SU-DHL-6 (cell line): Measurements from ENCODE around the gene CREBBP.

ENCODE experiments used
- H2AFZ ChIP-seq: fragments of 200-600 bp; sonication (generic); 2 replicates; pipeline ENCODE4 v1.6.1; 2014; ENCODE audit warnings: low read depth, mild to moderate bottlenecking, moderate library complexity, mixed read lengths, antibody characterized with exemption, low read length; ENCODE audit not compliant: severe bottlenecking
- H3F3A ChIP-seq: fragments of 200-600 bp; shearing (Covaris generic); 2 replicates; pipeline ENCODE4 v1.6.0; 2016; ENCODE audit warnings: antibody characterized with exemption, mild to moderate bottlenecking; ENCODE audit not compliant: insufficient read depth
- H3K27ac ChIP-seq: fragments of 200-600 bp; sonication (generic); 2 replicates; pipeline ENCODE4 v1.5.1; 2016; ENCODE audit warnings: low read depth, mild to moderate bottlenecking, low read length, moderate library complexity, mixed read lengths
- H3K27me3 ChIP-seq: fragments of 200-600 bp; sonication (generic), shearing (Covaris generic); 2 replicates; pipeline ENCODE4 v1.6.0; 2014; ENCODE audit warnings: mild to moderate bottlenecking, low read length
- H3K36me3 ChIP-seq: fragments of 200-600 bp; sonication (generic); 2 replicates; pipeline ENCODE4 v1.6.1; 2014; ENCODE audit warnings: mild to moderate bottlenecking, low read length, mixed read lengths
- H3K4me2 ChIP-seq: fragments of 300-600, 200-600 bp; shearing (Covaris generic), sonication (generic); 2 replicates; pipeline ENCODE4 v1.6.0; 2014; ENCODE audit warnings: low read length, low read depth, mild to moderate bottlenecking; ENCODE audit not compliant: poor library complexity, severe bottlenecking
- H3K4me3 ChIP-seq: fragments of 200-600 bp; sonication (generic); 2 replicates; pipeline ENCODE4 v1.5.1; 2014; ENCODE audit warnings: antibody characterized with exemption, low read length, mild to moderate bottlenecking, mixed read lengths; ENCODE audit not compliant: insufficient read depth, poor library complexity, severe bottlenecking
- H3K79me2 ChIP-seq: fragments of 200-600 bp; sonication (generic); 2 replicates; pipeline ENCODE4 v1.6.1; 2014; ENCODE audit warnings: mild to moderate bottlenecking, low read length, moderate library complexity; ENCODE audit not compliant: insufficient read depth
- H3K9ac ChIP-seq: fragments of 200-600 bp; sonication (generic); 2 replicates; pipeline ENCODE4 v1.7.0; 2014; ENCODE audit warnings: mild to moderate bottlenecking, low read length
- H3K9me2 ChIP-seq: fragments of 200-600 bp; sonication (generic); replicated peaks from 2 replicates; pipeline ENCODE4 v1.6.1; 2014; ENCODE audit warnings: low read length; ENCODE audit not compliant: insufficient read depth
- H3K9me3 ChIP-seq: fragments of 200-600 bp; sonication (generic); 2 replicates; pipeline ENCODE4 v1.6.1; 2014; ENCODE audit warnings: low read length, mixed read lengths; ENCODE audit not compliant: insufficient read depth
- H4K20me1 ChIP-seq: fragments of 200-600 bp; sonication (generic); 2 replicates; pipeline ENCODE4 v1.6.1; 2014; ENCODE audit warnings: low read depth, mild to moderate bottlenecking, antibody characterized with exemption, low read length, moderate library complexity, mixed read lengths
- CTCF ChIP-seq: fragments of 200-600 bp; sonication (generic); IDR thresholded peaks from one replicate; pipeline ENCODE4 v1.5.1; 2017; ENCODE audit warnings: antibody characterized with exemption, mild to moderate bottlenecking, low read length, moderate library complexity; ENCODE audit not compliant: insufficient read depth, poor library complexity, severe bottlenecking
- EZH2phosphoT487 ChIP-seq: fragments of 200-600 bp; sonication (generic), shearing (Covaris generic); conservative IDR thresholded peaks from 2 replicates; pipeline ENCODE4 v1.6.1; 2018; ENCODE audit warnings: mild to moderate bottlenecking, antibody characterized with exemption, low read length, moderate library complexity, mixed read lengths

Gene CREBBP

DNA sequence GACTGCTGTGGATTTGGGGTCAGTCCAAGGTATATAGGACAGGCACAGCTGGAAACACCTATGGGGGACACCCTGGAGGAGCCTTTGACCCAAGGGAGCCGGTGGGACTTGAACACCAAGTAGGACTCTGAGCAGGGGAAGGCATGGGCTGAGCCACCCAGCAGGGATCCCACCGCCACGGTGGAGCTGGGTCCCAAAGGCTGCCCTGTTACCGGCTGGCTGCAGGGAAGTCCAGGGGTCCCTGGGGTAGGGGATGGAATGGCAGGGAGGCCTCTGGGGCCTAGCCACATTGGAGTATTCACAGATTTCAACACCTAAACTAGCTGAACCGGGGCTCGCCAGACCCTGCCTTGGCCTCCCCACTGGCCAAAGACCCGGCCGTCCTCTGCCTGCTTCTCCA is 39.7 kb upstream of the CREBBP start:
- Histone ChIP-seq H2AFZ (no peak overlapping the region), H3F3A (no peaks in the 10 kb centered on the region), H3K9ac (no peak overlapping the region), H3K9me3 (0 out of 2 replicates have a peak, but pooled peaks cover 6% of the 10 kb centered on the region), H3K27ac (no peak overlapping the region), H4K20me1 (no peaks in the 10 kb centered on the region), H3K36me3 (no peaks in the 10 kb centered on the region), H3K9me2 (no peaks in the 10 kb centered on the region), H3K79me2 (no peaks in the 10 kb centered on the region), H3K4me2 (no peak overlapping the region), H3K27me3 (no peaks in the 10 kb centered on the region), H3K4me3 (no peak overlapping the region)
- TF ChIP-seq EZH2phosphoT487, result no peak
- TF ChIP-seq CTCF, result no peak

GRCh38 chr16:3919413-3919812 is 38.9 kb upstream of the CREBBP start:
- Histone ChIP-seq H3K4me3 (no peak overlapping the region), H3K27me3 (no peaks in the 10 kb centered on the region), H3K36me3 (no peaks in the 10 kb centered on the region), H3K4me2 (no peak overlapping the region), H3K9ac (no peak overlapping the region), H3F3A (no peaks in the 10 kb centered on the region), H2AFZ (no peak overlapping the region), H3K9me2 (no peaks in the 10 kb centered on the region), H4K20me1 (no peaks in the 10 kb centered on the region), H3K9me3 (0 out of 2 replicates have a peak, but pooled peaks cover 6% of the 10 kb centered on the region), H3K27ac (no peak overlapping the region), H3K79me2 (no peaks in the 10 kb centered on the region)
- no peak for TF ChIP-seq EZH2phosphoT487
- TF ChIP-seq CTCF, result no peak

- no peak for TF ChIP-seq EZH2phosphoT487
- no peak for TF ChIP-seq CTCF
- Histone ChIP-seq H2AFZ (no peak overlapping the region), H3F3A (no peaks in the 10 kb centered on the region), H3K9ac (no peak overlapping the region), H3K9me2 (no peaks in the 10 kb centered on the region), H3K9me3 (0 out of 2 replicates have a peak, but pooled peaks cover 6% of the 10 kb centered on the region), H3K4me2 (no peak overlapping the region), H3K79me2 (no peaks in the 10 kb centered on the region), H4K20me1 (no peaks in the 10 kb centered on the region), H3K27me3 (no peaks in the 10 kb centered on the region), H3K4me3 (no peak overlapping the region), H3K36me3 (no peaks in the 10 kb centered on the region), H3K27ac (no peak overlapping the region)
Measured at GRCh38 chr16:3915426-3916260, 35.1 kb upstream of the CREBBP start.
